Stimulated activated CD4-positive, alpha-beta T cell treated with anti-CD3 and anti-CD28 coated beads, Interleukin-4, amount 100 ng/mL, for 1 hour (primary cell): ENCODE data around the gene SLC18A3.

Experiments used
- DNase-seq: peaks from one replicate; pipeline ENCODE4 v3.0.0-alpha.2; 2020

Gene SLC18A3

GRCh38 chr10:49610114-49610457, at the start of gene SLC18A3:
Gene SLC18A3 (plus strand): TSS chr10:49610310. CDS start chr10:49610741, 431 bp downstream.
- no peak for DNase-seq

DNA sequence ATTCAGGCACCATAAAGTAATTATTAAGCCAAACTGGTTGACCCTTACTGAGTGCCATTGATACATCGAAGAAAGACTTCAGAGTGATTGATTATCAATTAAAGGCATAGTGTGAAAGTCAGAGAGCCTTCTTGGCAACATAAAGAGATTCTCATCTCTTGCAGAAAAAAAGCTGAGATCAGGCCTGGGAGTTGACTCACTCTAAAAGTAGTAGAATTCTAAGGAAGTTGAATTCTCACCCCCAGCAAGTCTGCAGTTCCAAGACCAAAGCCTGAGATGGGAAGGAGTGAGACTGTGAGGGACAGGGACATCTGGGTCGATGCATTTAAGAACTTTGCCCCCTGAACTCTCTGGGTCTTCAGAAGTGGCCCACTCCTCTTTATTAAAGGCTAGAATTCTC, 49.6 kb upstream of the SLC18A3 start:
- no peak for DNase-seq

- no peak for DNase-seq
Observed at GRCh38 chr10:49562893-49563292, 47.2 kb upstream of the SLC18A3 start.

- DNase-seq: no peak
Observed at GRCh38 chr10:49564461-49565009, 45.6 kb upstream of the SLC18A3 start.

- DNase-seq: no peak
Observed at GRCh38 chr10:49567810-49568209, 42.3 kb upstream of the SLC18A3 start.

DNA sequence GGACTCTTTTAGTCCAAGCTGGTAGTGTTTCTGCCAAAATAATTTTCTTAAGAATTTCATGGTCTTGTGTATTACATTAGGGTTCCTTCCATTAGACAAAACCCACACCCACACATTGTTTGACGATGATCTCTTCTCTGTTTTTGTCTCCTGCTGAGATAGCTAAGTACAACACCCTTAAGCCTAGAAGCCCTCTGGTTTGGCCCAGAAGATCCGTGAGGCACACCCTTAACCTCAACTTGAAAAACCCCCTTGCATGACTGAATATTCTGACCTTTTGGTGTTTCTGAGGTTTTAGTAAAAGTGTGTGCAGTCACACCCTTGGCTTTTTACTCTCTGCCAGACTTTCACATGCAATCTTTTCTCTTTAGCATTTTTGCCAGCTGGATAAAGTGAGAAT, 41.9 kb upstream of the SLC18A3 start:
- no peak for DNase-seq

- no peak for DNase-seq
Observed at GRCh38 chr10:49569031-49569631, 41.0 kb upstream of the SLC18A3 start.

GRCh38 chr10:49571388-49571787, 38.7 kb upstream of the SLC18A3 start:
- DNase-seq: no peak

- no peak for DNase-seq
Observed at GRCh38 chr10:49572594-49573114, 37.5 kb upstream of the SLC18A3 start.

GRCh38 chr10:49575489-49576072, 34.5 kb upstream of the SLC18A3 start:
- no peak for DNase-seq

DNA sequence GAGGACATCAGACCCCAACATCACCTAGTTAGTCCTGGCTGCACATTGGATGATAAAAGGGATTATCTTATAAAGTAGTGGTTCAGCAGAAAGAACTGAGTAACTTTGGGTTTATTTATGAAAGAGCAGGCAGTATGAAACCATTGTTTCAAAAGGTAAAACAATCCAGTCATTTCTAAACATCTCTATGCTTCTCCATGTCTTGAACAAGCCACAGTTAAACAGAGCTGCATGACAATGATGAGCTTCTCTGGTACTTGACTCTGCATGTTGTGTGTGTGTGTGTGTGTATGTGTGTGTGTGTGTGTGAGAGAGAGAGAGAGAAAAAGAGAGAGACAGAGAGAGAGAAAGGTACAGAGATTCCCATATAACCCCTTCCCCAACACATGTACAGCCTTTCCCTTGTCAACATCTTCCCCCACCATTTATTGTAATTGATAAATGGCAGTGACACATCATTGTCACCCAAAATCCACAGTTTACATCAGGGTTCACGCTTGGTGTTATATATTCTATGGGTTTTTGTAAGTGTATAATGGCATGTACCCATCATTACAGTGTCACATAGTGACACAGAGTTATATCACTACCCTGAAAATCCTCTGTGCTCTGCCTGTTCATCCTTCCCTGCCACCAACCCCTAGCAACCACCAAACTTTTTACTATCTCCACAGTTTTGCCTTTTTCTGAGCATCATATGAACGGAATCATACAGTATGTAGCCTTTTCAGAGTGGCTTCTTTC, 32.8 kb upstream of the SLC18A3 start:
- DNase-seq: no peak

DNA sequence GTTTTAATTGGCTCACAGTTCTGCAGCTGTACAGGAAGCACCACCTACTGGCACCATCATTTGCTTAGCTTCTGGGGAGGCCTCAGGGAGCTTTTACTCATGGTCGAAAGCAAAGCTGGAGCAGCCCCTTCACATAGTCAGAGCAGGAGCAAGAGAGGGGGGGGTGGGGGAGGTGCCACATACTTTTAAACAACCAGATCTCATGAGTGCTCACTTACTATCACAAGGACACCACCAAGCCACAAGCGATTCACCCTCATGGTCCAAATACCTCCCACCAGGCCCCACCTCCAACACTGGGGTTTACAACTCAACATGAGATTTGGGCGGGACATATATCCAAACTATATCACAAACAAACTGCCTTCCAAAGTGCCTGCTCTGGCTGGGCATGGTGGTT, 31.7 kb upstream of the SLC18A3 start:
- no peak for DNase-seq

DNA sequence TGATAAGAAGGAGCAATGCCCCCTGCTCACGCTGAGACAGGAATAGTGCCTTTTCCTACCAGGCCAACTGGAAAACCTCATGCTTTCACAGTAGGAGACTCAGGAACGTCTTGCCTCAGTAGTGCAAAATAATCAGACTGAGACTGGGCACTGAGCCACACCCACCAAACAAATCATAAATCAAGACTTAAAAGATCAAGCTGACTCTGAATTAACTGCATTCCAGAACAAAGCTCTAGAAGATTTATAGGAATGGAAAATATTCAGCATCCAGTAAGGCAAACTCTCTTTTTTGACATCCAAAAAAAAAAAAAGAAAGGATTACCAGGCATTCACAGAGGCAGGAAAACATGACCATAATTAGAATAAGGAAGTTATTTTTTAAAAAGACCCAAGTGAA, 30.5 kb upstream of the SLC18A3 start:
- DNase-seq: no peak

GRCh38 chr10:49585387-49585786, 24.7 kb upstream of the SLC18A3 start:
- no peak for DNase-seq

DNA sequence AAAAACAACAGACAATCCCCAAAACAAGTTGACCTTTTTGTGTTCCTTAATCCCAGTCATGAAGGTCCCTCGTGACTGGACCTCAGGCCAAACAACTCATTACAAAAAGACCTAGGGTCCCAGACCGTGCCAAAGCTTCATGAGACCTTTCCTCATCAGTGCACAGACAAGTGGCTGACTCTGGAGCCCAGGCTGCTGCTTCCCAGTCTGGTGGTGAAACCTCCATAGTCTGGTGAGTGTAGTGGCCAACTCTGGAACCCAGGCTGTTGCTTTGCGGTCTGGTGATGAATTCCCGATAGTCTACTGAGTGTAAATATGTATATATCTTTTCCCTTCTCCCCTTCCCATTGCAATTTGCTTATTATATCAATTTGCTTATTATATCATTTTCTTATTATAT, 22.1 kb upstream of the SLC18A3 start:
- no peak for DNase-seq

DNA sequence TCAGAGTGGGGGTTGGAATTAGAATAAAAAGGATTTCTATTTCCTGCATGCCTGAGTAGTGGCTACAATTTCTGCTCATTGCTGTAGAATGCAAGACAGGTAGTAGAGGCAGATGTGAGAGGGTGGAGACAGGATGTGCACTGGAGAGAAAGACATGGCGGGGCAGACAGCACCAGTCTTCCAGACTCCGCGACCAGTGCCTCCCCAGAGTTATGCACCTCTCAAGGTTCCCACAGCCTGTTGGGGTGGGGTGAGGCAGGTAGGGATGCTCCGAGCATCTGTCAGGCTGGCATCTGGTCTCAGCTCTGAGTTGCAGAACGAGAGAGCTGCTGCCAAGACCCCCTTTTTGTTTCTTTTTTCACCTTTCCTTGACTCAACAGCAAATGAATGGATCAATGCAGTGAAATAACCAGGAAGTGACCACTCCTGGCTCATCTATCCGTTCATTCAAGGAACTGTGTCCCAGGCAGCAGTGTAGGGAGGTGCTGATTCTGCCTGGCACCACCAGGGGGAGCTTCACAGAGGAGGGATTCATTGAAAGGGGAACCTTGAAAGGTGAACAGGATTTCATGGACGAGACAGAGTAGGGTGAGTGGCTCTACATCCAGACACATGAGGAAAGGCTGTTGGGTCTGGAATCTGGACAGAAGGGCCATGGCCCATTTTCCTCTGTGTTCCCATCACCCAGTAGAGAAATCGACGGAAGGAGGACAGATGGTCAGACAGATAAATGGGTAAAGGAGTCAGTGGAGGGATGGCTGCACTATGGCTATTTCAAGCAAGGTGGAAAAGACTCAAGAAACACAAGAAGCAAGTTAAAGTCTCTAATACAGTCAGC, 17.2 kb upstream of the SLC18A3 start:
- DNase-seq: peak; percentile 54

- DNase-seq: no peak
Observed at GRCh38 chr10:49593564-49593875, 16.6 kb upstream of the SLC18A3 start.

- DNase-seq: no peak
Observed at GRCh38 chr10:49593998-49594397, 16.1 kb upstream of the SLC18A3 start.

- DNase-seq: no peak
Observed at GRCh38 chr10:49594594-49594993, 15.5 kb upstream of the SLC18A3 start.

GRCh38 chr10:49595003-49595712, 15.0 kb upstream of the SLC18A3 start:
- DNase-seq: no peak

DNA sequence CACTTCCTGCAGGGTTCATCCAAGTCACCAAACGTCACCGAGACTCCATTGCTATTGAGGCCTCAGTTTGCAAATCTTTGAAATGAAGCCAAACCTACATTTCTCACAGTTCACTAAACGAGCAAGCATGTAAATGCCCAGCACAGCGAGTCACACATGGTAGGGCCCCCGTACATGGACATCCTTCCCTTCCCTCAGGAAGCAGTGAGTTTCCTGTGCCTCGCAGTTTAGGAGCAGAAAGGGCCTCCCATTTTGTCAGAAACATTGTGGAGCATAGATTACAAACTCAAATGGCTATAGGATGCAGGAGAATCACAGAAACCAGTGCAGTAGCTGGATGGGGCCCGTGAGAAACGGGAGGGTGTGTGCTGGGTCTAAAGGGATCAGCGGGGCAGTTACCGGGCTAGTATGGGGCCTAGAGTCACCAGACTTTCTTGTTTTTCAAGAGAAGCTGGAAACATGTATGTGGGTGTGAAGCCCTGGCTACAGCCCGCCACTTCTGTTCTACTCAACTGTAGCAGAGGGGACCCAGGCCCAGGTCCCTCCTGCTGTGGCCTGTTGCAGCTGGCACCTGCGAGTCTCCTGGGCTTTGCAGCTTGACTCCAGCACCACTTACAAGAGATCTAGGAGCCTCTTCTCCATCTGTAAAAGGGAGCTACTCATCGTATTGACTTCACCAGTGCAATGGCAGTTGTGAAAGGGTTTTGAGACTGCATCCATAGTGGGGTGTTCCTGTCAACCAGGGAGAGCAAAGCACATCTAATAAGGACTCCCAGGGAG, 14.2 kb upstream of the SLC18A3 start:
- no peak for DNase-seq

GRCh38 chr10:49596493-49596809, 13.7 kb upstream of the SLC18A3 start:
- no peak for DNase-seq
